ENCODE measurements around the gene CLCN7.

DNA sequence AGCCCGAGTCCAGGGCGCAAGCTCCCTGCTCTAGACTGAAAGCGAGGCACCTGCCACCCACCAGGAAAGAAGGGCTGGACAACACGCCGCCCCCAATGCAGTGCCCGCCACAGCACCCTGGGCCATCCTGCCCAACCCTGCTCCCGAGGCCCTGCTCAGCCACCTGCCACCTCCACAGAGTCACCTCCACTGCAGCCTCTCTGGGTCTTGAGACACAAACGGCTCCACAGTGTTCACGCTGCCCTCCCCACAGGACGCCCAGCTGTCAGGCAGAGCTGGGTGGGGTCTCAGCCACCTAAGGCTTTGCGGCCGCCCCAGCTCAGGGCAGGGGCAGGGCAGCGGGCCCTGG lies 9.3 kb downstream of the CLCN7 start:
- no peak for TF ChIP-seq POLR2A (IDR thresholded peaks at IDR 0.05)
- TF ChIP-seq, protein P1, sequence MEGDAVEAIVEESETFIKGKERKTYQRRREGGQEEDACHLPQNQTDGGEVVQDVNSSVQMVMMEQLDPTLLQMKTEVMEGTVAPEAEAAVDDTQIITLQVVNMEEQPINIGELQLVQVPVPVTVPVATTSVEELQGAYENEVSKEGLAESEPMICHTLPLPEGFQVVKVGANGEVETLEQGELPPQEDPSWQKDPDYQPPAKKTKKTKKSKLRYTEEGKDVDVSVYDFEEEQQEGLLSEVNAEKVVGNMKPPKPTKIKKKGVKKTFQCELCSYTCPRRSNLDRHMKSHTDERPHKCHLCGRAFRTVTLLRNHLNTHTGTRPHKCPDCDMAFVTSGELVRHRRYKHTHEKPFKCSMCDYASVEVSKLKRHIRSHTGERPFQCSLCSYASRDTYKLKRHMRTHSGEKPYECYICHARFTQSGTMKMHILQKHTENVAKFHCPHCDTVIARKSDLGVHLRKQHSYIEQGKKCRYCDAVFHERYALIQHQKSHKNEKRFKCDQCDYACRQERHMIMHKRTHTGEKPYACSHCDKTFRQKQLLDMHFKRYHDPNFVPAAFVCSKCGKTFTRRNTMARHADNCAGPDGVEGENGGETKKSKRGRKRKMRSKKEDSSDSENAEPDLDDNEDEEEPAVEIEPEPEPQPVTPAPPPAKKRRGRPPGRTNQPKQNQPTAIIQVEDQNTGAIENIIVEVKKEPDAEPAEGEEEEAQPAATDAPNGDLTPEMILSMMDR (IDR thresholded peaks at IDR 0.05) = no peak

Data from thyroid gland (tissue), 4 donors.